Lung (tissue), 12 donors: ENCODE measurements around the gene COBL. TPM values are rescaled to one million over a fixed set of nuclear protein-coding genes. Genes with fewer than 3 reads are reported as not detected.

Source experiments
- ATAC-seq: fragments of 200-7000 bp; cut with Tn5 transposase; one replicate; pipeline ENCODE4 v1.9.1; 2020; ENCODE audit warnings: moderate number of reproducible peaks; ENCODE audit not compliant: insufficient read depth, low FRiP score
- DNase-seq, 3 donors: peaks; one replicate each; pipeline ENCODE4 v3.0.0-alpha.2; 2013 to 2017
- H3K27ac ChIP-seq, 2 donors: one replicate each; pipeline ENCODE4 v1.5.1; 2013; ENCODE audit warnings: mild to moderate bottlenecking in 2 of 2, moderate library complexity in 2 of 2, control low read depth in 1 of 2, inconsistent platforms in 1 of 2, low read depth in 1 of 2, low read length in 1 of 2
- H3K27me3 ChIP-seq, 3 donors: one replicate each; pipeline ENCODE4 v1.5.1; 2013; ENCODE audit warnings: low read length in 2 of 3; ENCODE audit not compliant: control insufficient read depth in 3 of 3, insufficient read depth in 3 of 3
- H3K36me3 ChIP-seq, 4 donors: one replicate each; pipeline ENCODE4 v1.5.1; 2013; ENCODE audit warnings: low read length in 4 of 4, mild to moderate bottlenecking in 1 of 4, moderate library complexity in 1 of 4; ENCODE audit not compliant: control insufficient read depth in 4 of 4, insufficient read depth in 4 of 4
- H3K4me1 ChIP-seq, 5 donors: one replicate each; pipeline ENCODE4 v1.5.1; 2013; ENCODE audit warnings: low read length in 5 of 5, mild to moderate bottlenecking in 2 of 5, moderate library complexity in 1 of 5; ENCODE audit not compliant: control insufficient read depth in 5 of 5, insufficient read depth in 5 of 5
- H3K4me3 ChIP-seq: one replicate; pipeline ENCODE4 v1.5.1; 2013; ENCODE audit warnings: mild to moderate bottlenecking, control low read depth, moderate library complexity
- H3K9ac ChIP-seq, 2 donors: one replicate each; pipeline ENCODE4 v1.5.1; 2013; ENCODE audit warnings: low read length in 2 of 2, control low read depth in 1 of 2; ENCODE audit not compliant: insufficient read depth in 1 of 2
- H3K9me3 ChIP-seq, 4 donors: one replicate each; pipeline ENCODE4 v1.5.1; 2013; ENCODE audit warnings: low read length in 3 of 4, mild to moderate bottlenecking in 1 of 4, moderate library complexity in 1 of 4; ENCODE audit not compliant: control insufficient read depth in 4 of 4, insufficient read depth in 3 of 4
- CTCF ChIP-seq: IDR thresholded peaks from 2 replicates; pipeline ENCODE4 v1.5.1; 2012; ENCODE audit warnings: mild to moderate bottlenecking; ENCODE audit errors: control extremely low read depth, extremely low read depth
- WGBS, 2 donors: extraction: QIAGEN DNeasy Blood & Tissue Kit; methylation state at CpG; one replicate each; pipeline ENCODE4 v1.1.7; 2013; 5-methylcytosine and 5-hydroxymethylcytosine counted together
- polyA plus RNA-seq, 2 donors: library from polyadenylated mRNA; stranded (reverse); fragments of 200-250 nt; gene quantifications; one replicate each; pipeline ENCODE4 v1.2.1, GENCODE V29; 2013
- total RNA-seq, 2 donors: library from RNA; depleted of rRNA in 1 of 2; stranded (reverse); fragments of >200 nt in 1 of 2; gene quantifications; one replicate each; pipeline ENCODE4 v1.2.1, GENCODE V29; 2014 to 2021
- donor health status: control.
- donor health status: control.
- donor health status: Bipolar disorder and iron deficiency.
- donor health status: healthy.
- donor health status: DM: yes; HTN: yes; CAD: no.

The COBL gene
- total and polyA plus RNA-seq, 4 donors, result 6.3 to 38.1 (median 15.0) TPM

DNA sequence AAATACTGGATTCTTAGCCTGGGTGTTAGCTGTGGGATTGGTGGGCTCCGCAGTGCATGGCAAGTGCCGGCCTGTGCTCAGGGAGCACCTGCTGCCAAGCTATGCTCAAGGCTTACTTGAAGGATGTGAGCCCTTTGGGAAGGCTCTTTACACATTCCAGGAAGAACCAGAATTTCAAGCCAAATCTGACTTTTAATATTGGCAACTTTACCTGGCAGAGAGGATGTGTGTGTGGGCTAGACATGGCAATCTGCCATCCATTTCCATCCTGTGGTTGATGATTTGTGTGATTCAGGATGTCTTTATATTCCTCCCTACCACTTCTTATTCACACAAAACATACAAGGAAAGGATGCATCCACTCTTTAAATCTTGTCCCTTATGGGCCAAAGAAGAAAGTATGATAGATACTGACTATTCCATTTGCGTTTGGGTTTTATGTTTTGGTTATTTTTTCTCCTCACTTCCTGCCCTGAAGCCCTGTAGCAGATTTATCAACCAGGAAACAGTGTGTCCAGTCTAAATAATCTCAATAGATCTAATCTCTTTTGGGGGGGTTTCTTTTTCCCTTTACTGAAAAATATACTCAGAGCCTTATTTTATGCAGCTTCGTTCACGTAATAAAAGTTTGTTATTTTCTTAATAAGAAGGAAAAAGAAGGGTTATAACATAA, 247.1 kb downstream of the COBL start:
- H3K27ac ChIP-seq, result no peak overlapping the region
- peaks cover 0 to 12% (median 3%) of the 10 kb centered on the region in 5 donors for H3K4me1 ChIP-seq
- no peaks in the 10 kb centered on the region for H3K36me3 ChIP-seq
- 48% methylated on average over 5 of the region's 5 CpGs for WGBS, 2 donors
- H3K4me3 ChIP-seq, result no peak overlapping the region
- ATAC-seq, result no peak
- H3K27me3 ChIP-seq, result no peaks in the 10 kb centered on the region
- no peak overlapping the region for H3K9ac ChIP-seq
- TF ChIP-seq CTCF, result no peak
- H3K9me3 ChIP-seq, result peaks cover 0 to 2% (median 0%) of the 10 kb centered on the region in 4 donors
- DNase-seq, result peak in 1 of 3 donors; percentile 4

- no peak overlapping the region for H3K9ac ChIP-seq
- DNase-seq, result no peak
- H3K27ac ChIP-seq, result no peak overlapping the region
- no peaks in the 10 kb centered on the region for H3K27me3 ChIP-seq
- 81 to 87% methylated on average over 4 of the region's 4 CpGs for whole genome bisulfite sequencing, 2 donors
- no peaks in the 10 kb centered on the region for H3K36me3 ChIP-seq
- H3K4me1 ChIP-seq, result peaks cover 0 to 12% (median 3%) of the 10 kb centered on the region in 5 donors
- peaks cover 0 to 2% (median 0%) of the 10 kb centered on the region in 4 donors for H3K9me3 ChIP-seq
- no peak for TF ChIP-seq CTCF
- no peak overlapping the region for H3K4me3 ChIP-seq
- ATAC-seq, result no peak
These were observed 248.2 kb downstream of the COBL start for GRCh38 chr7:51068401-51068800.

GRCh38 chr7:51067757-51068156, 248.9 kb downstream of the COBL start:
- peak; percentile 39 for TF ChIP-seq CTCF
- ATAC-seq (no peak), DNase-seq (peak; percentile 72 to 86 (median 83))
- Histone ChIP-seq H3K36me3 (no peaks in the 10 kb centered on the region), H3K4me1 (peaks cover 0 to 12% (median 3%) of the 10 kb centered on the region in 5 donors), H3K27ac (no peak overlapping the region), H3K4me3 (no peak overlapping the region), H3K9ac (no peak overlapping the region), H3K27me3 (no peaks in the 10 kb centered on the region), H3K9me3 (peaks cover 0 to 2% (median 0%) of the 10 kb centered on the region in 4 donors)
- 45 to 47% methylated on average over 7 of the region's 7 CpGs for WGBS, 2 donors

GRCh38 chr7:51067258-51067657, 249.4 kb downstream of the COBL start:
- ATAC-seq, result no peak
- H3K36me3 ChIP-seq, result no peaks in the 10 kb centered on the region
- H3K27ac ChIP-seq, result no peak overlapping the region
- no peak overlapping the region for H3K9ac ChIP-seq
- peaks cover 0 to 15% (median 3%) of the 10 kb centered on the region in 5 donors for H3K4me1 ChIP-seq
- DNase-seq, result no peak
- no peaks in the 10 kb centered on the region for H3K27me3 ChIP-seq
- TF ChIP-seq CTCF, result no peak
- peaks cover 0 to 2% (median 0%) of the 10 kb centered on the region in 4 donors for H3K9me3 ChIP-seq
- H3K4me3 ChIP-seq, result no peak overlapping the region
